GM18861 (cell line): ENCODE results near the gene F3.
A peak's percentile ranks its signal among the peaks of the same experiment; 100 is the strongest.
"Not testable (repeated sequence)": the region's sequence is repeated elsewhere in the genome, so short reads cannot be mapped to it uniquely, and the experiment has no call there.

Experiments used
- ATAC-seq: cut with Tn5 transposase; IDR thresholded peaks from one replicate; pipeline ENCODE4 v1.9.1; 2021; ENCODE audit not compliant: unreplicated experiment

The F3 gene

GRCh38 chr1:94541246-94542087 lies at the start of gene F3:
Gene F3, minus strand, starts transcription at chr1:94541759. Its CDS starts 123 bp downstream, at chr1:94541636.
- peak; percentile 65 for ATAC-seq

GRCh38 chr1:94590203-94591137 lies 48.9 kb upstream of the F3 start:
- ATAC-seq, result no peak

GRCh38 chr1:94589728-94590127 lies 48.2 kb upstream of the F3 start:
- no peak for ATAC-seq

GRCh38 chr1:94582565-94582964 lies 41.0 kb upstream of the F3 start:
- no peak for ATAC-seq

- no peak for ATAC-seq
These were observed 39.0 kb upstream of the F3 start for GRCh38 chr1:94580367-94581115.

- ATAC-seq, result no peak
These were observed 38.3 kb upstream of the F3 start for GRCh38 chr1:94579876-94580294.

- no peak for ATAC-seq
These were observed 37.3 kb upstream of the F3 start for GRCh38 chr1:94578856-94579255.

GRCh38 chr1:94573917-94574316 lies 32.4 kb upstream of the F3 start:
- ATAC-seq, result not testable (repeated sequence)

GRCh38 chr1:94572780-94573179 lies 31.2 kb upstream of the F3 start:
- no peak for ATAC-seq

GRCh38 chr1:94570965-94571364 lies 29.4 kb upstream of the F3 start:
- not testable (repeated sequence) for ATAC-seq

- not testable (repeated sequence) for ATAC-seq
These were observed 27.2 kb upstream of the F3 start for GRCh38 chr1:94568806-94569205.

- ATAC-seq, result not testable (repeated sequence)
These were observed 26.5 kb upstream of the F3 start for GRCh38 chr1:94567975-94568607.

GRCh38 chr1:94566436-94566835 lies 24.9 kb upstream of the F3 start:
- ATAC-seq, result not testable (repeated sequence)

- no peak for ATAC-seq
These were observed 24.3 kb upstream of the F3 start for GRCh38 chr1:94565901-94566300.

GRCh38 chr1:94562519-94563260 lies 21.1 kb upstream of the F3 start:
- no peak for ATAC-seq

- no peak for ATAC-seq
These were observed 18.8 kb upstream of the F3 start for GRCh38 chr1:94560333-94560732.

- ATAC-seq, result no peak
These were observed 18.4 kb upstream of the F3 start for GRCh38 chr1:94559921-94560320.

GRCh38 chr1:94555091-94555490 lies 13.5 kb upstream of the F3 start:
- ATAC-seq, result no peak

GRCh38 chr1:94554580-94554979 lies 13.0 kb upstream of the F3 start:
- ATAC-seq, result no peak

- ATAC-seq, result no peak
These were observed 12.4 kb upstream of the F3 start for GRCh38 chr1:94553931-94554330.
